HG03565 (cell line): Measurements from ENCODE around the gene RHO.
"Not testable (repeated sequence)": the region's sequence is repeated elsewhere in the genome, so short reads cannot be mapped to it uniquely, and the experiment has no call there.

Experiments used
- ATAC-seq: cut with Tn5 transposase; IDR thresholded peaks from one replicate; pipeline ENCODE4 v1.9.1; 2021; ENCODE audit warnings: mild to moderate bottlenecking, moderate library complexity; ENCODE audit not compliant: unreplicated experiment

The RHO gene

DNA sequence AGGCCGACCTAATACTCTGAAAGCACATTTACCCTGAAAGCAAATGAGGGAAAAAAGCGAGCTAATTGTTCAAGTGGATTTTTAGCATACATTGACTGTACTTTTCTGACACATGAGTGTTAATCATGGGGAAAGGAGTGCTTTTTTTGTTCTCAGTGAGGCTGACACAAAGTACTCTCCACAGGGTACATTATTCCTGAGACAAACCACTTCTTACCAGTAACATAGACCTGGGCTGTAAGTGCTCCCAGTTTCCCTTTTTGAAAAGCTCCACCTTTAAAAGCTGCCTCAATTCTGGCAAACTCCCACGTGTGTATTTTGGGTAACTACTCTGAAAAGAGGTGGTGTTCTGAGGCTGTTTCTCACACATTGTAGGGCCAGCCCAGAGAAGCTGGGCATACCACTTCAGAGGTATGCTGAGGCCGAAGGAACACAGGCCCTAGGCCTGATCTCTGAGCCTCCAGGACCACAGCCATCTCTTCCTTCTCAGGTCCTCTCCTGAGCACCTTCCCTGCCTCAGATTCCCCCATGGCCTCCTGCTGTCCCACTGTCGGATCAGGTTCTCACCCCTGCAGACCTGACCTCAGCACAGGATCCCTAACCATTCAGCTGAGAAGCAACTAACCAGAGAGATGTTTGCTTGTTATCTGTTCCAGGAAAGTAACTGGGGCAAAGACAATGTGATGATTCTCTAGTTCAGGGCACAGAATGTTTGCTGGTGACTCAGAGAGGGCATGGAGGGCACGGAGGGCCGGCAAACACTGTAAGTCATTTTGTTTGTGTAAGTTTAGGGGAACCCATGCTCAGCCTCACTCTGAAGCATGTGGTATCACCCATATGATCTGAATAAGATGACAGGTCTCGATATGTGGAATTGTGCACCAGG, 29.6 kb upstream of the RHO start:
- not testable (repeated sequence) for ATAC-seq

DNA sequence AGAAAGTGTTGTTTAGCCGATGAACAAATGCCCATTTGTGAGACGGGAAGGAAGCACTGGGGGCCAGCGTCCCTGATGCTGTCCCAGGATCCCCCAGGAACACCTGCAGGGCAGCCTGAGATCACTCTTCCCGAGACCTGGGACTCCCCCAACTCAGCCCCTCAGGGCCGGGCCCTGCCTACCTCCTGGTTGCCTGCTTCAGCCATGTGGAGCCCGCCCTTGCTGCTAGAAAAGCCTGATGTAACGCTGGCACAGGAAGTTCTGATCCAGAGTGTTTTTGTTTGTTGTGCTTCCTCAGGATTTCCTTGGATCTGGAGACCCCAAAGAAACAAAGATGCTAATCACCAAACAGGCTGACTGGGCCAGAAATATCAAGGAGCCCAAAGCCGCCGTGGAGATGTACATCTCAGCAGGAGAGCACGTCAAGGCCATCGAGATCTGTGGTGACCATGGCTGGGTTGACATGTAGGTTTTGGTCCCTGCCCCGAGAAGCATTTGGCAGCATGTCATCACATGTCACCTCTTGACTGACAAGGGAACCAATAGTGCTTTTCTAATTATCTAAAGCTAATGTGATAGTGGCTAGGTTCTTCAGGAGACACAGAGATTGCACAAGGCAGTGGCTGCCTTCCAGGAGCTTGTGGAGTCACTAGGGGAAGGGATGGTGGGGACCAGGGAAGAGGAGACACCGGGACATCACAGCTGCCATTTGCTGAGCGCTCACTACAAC, 28.7 kb upstream of the RHO start:
- ATAC-seq = not testable (repeated sequence)

- no peak for ATAC-seq
Observed at GRCh38 chr3:129500334-129500658, 28.1 kb upstream of the RHO start.

DNA sequence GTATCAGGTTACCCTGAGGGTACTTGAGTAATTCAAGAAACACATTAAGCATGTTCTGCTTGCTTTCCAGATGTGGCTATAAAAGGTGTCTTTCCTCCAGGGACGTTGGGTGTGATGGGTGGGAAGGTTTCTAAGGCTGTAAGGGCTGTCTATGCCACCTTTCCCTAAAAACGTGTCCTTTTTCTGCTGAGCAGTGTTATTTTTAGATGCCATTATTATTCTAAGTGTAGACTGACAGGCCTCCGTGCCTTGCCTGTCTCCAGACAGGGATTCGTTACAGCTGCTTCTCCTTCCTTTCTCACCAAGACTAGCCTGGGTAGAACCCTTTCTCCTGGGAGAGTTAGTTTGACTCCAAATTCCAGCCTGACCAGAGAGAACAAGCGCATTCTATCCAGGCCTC, 26.8 kb upstream of the RHO start:
- ATAC-seq = no peak

GRCh38 chr3:129502641-129503408, 25.6 kb upstream of the RHO start:
- ATAC-seq = no peak

- ATAC-seq = no peak
Observed at GRCh38 chr3:129503471-129504291, 24.8 kb upstream of the RHO start.

DNA sequence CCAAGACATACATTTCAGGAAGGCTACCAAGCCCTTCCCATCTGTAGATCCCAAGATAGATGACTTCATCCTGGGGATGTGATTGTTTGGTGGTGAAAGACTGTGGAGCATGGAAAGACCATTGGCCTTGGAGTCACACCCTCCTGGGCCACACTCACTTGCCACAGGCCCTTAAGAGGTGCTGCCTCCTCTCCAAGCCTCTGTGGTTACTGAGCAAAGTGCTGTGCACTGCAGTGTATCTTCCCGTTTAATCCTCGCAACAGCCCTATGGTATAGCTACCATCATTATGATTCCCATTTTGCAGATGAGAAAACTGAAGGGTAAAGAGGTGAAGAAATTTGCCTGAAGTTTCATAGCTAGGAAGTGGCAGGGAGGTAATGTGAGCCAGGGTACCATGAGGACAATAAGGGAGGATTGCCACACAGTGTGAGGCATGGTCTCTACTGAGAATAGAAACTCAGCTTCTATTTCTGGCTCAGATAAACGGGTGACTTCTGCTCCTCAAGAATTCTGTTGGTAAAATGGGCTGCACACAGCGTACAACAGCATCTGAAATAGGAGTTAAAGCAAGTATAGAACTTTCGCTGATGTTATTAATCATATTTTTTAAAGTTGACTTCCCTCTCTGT, 23.9 kb upstream of the RHO start:
- ATAC-seq = no peak

DNA sequence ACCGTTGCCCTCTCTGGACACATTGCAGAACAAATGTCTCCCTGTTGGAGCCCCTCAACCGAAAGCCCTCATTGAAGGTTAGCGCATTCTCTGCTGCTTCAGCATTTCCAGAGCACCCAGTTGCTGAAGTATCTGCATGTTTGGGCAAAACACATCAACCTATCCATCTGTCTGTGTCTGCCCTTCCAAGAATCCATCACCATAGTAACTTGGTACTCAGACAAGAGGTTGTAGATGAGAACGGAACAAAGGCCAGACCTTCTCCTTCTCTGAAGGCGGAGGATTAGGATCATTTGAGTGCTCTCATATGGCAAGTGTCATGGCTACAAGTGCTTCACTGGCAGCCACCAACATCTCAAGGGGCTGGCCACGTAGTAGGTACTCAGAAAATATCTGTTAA, 23.1 kb upstream of the RHO start:
- ATAC-seq = no peak

DNA sequence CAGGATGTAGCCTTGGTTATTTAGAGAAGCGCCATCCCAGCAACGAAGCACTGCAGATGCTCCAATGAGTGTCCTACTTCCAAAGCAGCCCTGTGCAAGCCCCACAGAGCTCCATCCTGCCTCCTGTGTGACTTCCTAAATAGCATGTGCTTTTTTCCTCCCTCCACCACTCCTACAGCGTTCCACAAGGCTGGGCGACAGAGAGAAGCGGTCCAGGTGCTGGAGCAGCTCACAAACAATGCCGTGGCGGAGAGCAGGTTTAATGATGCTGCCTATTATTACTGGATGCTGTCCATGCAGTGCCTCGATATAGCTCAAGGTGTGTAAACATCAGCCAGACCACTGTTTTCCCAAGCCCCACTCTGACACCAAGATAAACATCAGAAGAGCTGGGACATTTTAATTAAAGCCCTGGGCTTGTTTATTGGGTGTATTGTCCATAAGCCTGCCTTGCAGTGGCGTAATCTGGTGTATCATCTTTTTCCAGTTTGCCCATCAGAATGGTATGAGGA, 22.2 kb upstream of the RHO start:
- ATAC-seq = no peak

DNA sequence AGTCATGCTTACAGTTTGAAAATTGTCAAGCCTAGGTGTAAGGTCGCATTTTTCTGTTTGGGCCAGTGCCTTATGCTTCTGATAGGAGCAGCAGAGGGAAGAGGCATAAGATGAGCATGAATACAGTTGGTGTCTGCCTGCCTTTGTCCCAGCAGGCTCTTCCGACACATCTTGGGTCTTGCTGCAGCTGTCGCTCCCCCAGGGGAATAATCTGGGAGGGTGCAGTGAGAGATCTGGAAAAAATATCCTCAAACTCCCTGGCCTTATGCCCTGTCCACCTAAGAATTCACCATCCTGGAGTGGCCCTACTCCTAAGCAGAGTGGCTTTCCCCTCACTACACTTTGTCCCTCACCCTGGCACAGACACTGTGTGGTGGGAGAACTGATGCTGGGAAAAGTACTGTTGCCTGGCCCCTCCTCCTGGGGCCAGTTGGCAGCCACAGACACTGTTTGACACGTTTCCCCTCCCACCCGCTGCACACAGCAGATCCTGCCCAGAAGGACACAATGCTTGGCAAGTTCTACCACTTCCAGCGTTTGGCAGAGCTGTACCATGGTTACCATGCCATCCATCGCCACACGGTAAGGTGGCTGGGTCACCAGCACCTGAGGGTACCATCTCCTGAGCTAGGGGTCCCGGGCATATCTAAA, 21.1 kb upstream of the RHO start:
- ATAC-seq = no peak

- ATAC-seq = no peak
Observed at GRCh38 chr3:129512595-129512994, 15.8 kb upstream of the RHO start.

GRCh38 chr3:129513705-129514104, 14.7 kb upstream of the RHO start:
- no peak for ATAC-seq

GRCh38 chr3:129514110-129514509, 14.3 kb upstream of the RHO start:
- ATAC-seq = no peak

DNA sequence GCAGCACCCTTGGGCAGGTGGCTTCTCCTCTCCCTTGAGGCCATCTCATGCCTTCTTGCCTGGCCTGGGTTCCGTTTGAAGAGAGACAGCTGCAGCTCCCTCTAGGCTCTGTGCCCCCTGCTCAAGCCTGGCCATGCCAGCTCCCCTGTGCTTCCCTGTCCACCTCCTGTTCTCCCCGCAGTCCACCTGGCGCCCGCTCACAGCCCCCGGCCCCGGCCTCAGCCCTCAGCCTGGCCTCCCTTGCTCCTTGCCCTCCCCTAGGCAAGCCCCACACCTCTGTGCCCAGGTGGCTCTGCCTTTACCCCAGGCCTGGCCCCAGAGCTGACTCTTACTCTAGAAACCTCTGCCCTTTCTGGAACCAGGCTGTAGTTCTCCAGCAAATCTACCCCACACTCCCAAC, 13.9 kb upstream of the RHO start:
- ATAC-seq = no peak

- ATAC-seq = not testable (repeated sequence)
Observed at GRCh38 chr3:129515108-129515820, 13.2 kb upstream of the RHO start.

DNA sequence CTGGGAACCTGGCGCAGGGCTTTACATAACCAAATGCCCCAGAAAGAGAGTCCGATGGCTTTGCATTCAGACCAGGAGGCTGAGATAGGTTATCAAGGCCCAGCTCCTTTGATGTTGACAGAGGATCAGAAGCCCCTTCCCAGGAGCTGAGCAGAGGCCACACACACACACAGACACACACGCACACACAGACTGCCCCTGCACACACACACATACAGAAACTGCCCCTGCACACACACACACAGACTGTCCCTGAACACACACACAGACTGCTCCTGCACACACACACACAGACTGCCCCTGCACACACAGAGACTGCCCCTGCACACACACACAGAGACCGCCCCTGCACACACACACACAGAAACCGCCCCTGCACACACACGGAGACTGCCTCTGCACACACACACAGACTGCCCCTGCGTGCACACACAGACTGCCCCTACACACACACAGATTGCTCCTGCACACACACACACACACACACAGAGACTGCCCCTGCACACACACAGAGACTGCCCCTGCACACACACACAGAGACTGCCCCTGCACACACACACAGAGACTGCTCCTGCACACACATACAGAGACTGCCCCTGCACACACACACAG, 12.5 kb upstream of the RHO start:
- ATAC-seq = not testable (repeated sequence)

GRCh38 chr3:129517516-129517915, 10.9 kb upstream of the RHO start:
- no peak for ATAC-seq

- no peak for ATAC-seq
Observed at GRCh38 chr3:129518038-129518561, 10.3 kb upstream of the RHO start.
